Inflammatory macrophage treated with lipopolysaccharide for 1 hour (primary cell): ENCODE measurements around the gene KCNMA1.

Source experiments
- DNase-seq, 2 donors: peaks; one replicate each; pipeline ENCODE4 v3.0.0-alpha.2; 2020 to 2022

The KCNMA1 gene

DNA sequence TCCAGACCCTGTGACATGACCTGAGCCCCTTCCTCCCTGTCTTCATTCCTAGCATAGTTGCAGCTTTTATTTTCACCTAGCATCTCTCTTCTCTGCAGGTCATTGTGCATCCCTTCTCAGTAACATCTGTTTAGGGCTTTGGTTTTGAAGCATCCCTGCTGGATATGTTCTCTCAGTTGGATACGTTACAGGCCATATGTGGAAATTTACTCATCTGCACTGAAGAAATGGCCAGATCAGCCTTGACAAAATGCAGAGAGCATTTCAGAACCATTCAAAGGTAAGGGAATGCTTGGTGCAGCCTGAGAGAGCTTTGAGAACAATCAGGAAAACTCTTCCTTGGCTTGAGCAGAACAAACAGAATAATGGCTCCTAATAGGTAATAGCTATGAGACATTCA lies 647.0 kb downstream of the KCNMA1 start:
- DNase-seq = no peak

DNA sequence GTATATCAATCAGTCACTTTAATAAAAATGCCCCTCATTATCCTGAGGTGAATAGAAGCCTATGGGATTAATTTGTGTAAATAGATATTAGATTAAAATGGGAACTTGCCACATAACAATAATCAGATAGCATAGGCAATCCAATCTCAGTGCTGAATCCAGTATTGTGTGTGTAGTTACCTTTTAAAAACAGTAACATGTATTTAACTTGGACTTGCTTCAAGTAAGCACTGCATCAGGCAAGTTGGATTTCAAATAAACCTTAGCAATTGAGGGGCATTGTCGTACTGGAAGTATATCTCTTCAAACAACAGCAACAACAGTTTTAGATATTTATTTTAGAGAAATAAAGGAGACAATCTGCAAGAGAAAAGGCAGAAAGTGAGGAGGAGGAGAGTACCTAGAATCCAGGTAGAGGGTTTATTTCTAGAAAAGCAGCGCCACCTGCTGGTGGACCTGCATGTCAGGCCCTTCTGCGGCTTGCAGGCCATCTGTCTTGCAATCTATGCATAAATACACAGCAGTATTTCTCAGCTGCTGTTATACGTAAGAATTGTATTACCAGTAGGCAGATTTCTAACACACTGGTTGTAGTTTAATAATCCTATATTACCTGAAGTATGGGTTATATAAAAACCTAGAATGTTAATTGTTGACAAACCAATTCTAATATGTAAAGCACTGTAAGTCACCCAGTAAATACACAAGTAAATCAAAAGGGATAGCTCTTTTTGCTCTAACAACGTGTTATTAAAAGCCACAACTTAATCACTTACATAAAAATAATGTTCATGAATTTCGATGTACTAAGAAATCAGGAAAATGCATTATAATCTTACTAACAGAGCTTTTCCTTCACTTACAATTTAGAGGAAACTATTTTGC lies 652.8 kb downstream of the KCNMA1 start:
- DNase-seq = peak; percentile 18 to 67

DNA sequence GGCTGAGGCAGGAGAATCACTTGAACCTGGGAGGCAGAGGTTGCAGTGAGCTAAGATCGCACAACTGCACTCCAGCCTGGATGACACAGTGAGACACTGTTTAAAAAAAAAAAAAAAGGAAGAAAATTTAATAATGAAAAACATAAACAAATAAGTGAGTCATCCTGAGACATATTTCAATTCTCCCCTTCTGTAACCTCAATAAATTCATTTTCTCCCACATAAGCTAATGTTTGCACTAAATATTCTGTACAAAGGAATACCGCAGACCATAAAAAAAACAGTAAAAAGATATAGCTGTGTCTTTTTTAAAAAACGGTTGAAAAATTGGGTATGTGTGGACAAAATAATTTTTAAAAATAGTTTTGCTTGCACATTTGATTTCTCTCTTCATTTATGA lies 654.0 kb downstream of the KCNMA1 start:
- DNase-seq = no peak

DNA sequence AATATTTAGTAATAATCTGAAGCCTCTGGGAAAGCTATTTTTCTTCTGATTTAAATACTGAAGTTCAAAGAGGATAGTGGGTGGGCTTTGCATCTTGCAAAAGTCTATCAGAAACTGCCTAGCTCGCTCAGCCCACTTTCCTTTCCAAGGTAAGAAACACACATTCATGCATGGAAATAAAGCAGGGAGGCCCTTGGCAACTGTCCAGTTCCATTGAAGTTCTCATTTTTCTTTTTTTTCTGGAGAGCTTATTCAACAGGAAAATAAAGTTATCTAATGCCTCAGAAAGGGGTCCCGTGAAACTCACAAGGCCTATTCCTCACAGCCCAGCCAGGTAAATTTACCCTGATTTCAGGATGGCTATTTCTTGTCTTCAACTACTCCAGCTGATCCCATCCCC lies 654.9 kb downstream of the KCNMA1 start:
- DNase-seq = no peak

DNA sequence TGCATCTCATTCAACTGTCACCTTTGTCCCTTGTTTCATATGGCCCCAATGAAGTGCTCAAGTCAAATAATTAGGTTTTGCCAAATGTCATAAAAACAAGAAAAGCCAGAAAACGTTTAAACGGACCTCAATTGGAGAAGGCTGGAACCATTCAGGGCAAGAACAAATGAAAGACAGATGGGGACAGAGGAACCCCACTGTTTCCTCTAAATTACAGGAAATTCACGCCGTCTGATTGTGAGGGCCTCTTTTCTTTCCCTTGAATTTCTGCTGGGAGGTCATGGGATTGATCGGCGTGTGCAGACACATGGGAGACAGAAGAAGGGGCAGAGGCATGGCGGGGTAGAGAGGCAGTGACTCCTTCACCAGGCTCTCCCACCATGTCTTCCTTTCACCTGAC lies 656.4 kb downstream of the KCNMA1 start:
- no peak for DNase-seq

DNA sequence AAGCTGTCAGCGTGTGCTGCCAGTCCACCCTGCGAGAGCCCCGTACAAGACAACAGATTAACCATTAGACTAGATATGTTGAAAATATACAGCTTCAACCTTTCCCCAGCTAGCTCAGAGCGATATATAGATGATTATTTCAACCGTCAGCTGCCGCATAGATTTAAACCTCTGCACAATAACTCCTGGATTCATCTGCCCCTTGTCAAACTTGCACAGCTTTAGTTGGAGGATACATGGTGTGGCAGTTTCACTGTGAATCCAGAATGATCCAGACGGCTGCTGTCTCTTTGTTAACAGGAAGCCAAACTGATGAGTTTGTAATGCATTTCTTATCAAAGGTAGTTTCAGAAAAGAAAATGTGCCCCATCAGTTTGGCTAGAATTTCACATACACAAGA lies 659.7 kb downstream of the KCNMA1 start:
- no peak for DNase-seq

DNA sequence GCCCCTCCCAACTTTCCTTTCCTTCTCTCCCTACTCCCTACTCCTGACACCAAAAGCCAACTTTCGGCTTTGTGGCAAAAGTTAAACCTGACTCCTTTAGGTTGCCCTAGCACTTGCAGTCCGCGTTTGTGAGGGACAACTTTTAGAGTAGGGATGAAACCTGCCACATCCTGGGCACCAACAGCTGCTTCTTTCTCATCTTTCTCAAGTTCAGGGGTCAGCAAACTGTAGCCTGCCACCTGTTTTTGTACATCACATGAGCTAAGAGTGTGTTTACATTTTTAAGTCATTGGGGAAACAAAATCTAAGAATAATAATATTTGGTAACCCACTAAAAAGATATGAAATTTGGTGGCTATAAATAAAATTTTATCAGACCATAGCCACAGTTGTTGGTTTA lies 660.6 kb downstream of the KCNMA1 start:
- no peak for DNase-seq

DNA sequence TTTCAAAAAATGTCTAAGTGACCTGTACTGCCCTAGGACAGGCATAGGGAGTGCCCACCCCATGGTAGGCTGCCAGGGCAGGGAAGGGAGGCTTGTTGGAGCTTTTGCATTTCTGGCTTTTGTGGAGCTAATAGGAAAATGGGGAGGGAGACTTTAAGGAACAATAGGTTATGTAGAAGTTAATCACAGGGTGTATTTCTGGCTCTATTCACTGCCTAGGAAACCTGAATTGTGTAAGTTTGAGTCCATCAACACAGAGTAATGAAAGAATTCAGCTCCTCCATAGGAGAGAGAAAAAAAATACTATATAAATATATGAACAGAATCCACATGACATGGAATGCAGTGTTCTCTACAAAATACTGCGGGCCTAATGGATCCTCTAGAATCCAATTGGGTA lies 661.5 kb downstream of the KCNMA1 start:
- DNase-seq = no peak

DNA sequence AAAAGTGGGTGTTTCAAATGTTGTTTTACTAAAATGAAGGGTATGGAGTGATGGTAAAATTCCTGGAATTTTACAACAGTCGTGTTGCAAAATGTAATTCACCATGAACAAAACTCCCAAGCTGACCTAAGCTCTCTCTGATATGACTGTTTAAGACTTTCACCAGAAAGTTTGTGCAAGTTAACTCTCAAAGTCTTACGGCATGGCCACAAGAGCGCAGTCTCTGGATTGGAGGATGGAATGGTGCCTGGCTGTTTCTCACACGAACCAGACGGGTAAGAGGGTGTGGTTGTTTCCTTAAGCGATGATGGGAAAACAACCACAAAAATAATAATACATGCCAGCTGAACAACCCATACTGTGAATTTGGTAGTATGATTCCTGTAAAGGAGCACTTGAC lies 662.5 kb downstream of the KCNMA1 start:
- DNase-seq = no peak

DNA sequence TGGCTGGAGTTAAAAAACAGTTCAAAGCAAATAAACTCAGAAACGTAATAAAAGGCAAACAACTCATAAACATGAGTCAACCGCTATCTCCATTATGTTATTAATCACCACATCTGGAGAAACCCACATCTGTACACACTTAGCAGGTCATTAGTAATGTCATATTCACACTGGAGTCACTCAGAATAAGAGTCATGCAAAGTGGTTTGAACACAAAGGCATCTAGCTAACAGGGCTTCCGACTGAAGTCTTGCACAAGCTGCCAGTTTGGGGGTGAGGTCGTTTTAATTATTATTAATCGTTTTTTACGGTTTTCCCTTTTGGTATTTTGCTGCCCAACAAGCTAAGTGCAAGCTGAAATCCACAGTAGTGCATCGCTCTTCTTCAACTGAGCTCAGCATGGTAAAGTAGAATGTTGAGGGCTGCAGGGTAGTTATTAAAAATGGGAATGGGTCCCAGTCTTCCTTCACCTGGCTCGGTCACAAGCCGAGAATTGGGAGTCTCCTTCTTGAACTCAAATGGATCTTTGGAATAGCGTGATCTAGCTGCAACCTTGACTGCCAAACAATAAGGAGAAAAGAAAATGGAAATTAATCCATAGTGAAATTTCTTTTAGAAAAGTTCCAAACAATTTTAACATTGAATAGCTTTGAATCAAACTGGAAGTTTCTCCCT lies 663.5 kb downstream of the KCNMA1 start:
- no peak for DNase-seq

DNA sequence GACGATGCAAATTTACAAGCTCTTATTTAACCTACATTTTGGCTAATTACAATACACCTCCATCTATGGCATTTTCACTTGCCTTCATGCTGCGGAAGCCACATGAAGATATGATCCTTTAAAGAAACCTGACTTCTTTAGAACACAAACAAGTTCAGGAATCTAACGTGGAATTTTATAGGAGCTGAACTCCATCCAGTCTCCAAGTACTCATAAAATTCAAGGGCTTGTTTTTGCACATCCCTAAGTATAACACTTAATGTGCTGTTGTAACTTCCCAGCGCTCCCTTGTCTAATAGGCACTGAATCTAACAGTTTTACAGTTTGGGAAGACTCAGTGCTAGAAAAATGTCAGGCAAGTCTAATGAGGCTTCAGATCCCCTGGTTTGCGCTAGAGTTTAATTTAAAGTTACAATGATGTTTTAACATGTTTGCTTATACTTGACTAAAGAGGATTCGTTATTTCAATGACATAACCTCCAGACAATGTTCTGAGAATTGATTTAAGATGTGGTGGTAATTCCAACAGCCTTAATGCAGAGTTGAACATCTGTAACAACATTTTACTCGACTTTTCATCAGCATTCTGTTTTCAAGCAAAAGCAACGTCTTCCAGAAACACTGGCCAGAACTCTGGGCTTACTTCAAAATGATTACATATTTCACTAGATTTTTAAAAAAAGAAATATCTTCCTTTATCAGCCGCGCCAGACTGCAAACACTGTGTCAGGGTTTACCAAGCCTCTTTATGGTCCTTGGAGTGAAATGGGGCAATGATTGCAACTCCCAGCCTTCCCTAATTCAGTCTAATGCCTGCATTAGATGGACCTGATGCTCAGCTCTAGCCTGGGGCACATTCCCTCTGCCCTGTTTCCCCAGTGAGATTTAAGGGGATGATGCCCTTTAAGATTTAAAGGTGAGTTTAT lies 664.3 kb downstream of the KCNMA1 start:
- DNase-seq = no peak

DNA sequence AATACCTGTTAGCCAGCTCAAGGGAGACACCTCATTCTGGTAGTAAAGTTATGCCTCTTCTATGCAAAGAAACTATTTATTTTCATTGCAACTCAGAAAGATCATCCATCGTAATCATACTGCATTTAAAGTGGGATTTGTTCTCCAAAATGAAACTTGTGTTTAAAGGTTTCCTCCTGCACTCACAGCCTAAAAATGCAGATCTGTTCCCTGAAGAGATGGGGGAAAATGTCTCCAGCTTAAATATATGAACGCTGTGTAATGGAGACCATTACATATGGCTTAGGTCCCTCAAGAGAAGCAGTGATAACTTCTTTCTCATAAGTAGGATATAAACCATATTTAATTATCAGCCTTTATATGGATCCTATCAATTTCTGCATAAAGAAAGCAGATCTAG lies 665.1 kb downstream of the KCNMA1 start:
- DNase-seq = no peak

DNA sequence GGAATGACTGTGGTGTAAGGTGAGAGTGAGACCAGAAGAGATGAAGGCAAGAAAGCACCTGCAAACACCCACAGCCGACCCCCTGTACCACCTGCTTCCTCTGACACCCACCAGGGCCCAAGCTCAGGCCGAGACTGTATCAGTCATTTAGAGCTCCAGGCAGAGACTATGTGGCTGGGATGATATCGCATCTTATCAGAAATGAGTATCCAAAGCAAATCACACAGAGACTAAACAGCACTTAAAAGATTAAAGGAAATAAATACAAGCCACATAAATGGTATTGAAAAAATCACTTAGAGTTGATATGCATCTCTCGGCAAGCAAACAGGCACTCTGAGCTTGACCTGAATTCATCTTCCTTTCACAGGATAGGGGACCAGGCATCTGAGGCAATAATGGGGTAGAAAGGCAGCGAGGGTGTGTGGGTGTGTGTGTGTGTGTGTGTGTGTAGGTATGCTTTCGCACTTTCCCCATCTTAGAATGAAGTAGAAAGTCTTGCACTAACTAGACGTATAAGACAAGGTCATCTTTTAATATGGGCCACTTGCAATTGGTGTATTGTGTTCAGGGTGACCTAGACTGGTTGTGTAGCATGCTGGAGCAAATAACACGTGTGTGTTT lies 665.9 kb downstream of the KCNMA1 start:
- no peak for DNase-seq

DNA sequence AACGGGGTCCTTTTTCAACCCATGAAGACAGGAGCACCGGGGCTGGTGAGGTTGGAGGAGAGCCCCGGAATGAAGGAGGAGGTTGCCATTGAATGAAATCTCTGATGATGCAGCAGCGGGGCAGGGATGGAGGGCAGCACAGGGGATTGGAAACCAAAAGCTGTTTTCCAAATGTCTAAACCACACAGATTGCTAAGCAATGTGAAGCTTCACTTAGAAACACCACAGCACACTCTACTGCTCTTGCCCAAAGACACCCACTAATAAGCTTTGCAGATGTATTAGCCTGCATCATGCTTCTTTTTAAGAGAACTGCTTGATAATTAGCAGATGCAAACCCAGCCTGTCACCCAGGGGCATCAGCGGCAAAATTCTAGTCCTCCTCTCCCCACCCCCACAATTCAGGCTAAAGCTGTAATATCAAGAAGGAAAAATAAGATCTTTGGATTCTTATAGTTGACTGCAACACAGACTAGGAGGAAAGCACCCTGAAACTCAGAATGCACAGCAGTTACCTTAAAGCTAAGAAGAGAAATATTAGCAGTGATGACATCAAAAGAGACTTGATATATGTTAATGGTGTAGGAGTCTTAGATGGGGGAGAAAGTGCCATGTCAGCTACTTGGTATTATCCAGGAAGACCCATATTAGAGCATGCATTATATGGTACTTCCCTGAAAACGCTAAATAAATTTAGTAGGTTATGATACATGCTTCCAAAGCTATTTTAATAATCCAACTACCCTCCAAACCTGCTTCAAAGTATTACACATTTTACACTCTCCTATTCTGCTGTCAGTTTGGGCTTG lies 666.7 kb downstream of the KCNMA1 start:
- DNase-seq = no peak

DNA sequence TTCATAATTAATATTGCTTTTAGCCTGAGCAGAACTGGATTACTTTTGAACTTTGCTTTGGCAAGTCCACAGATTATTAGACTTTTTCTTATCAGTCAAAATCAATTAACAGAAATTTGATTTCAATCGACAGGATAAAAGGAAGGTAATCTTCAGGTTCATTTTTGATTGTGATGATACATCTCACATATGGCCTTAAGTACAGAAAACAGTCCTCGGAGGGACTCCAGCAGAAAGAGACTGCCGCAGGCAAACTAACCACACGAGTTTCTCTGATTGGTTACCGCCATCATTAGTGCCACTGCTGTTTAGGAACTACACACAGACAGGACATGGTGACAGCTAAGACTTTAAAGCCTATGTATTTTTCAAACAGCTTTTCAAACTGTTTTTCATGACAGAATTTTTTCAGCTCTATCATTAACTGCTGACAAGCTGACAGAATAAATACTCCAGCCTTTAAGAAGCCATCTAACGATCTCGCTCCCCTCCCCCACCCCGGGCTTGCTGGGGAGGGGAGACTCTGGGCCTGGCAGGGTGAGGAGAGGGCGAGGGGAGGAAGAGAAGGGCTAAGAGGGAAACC lies 668.2 kb downstream of the KCNMA1 start:
- no peak for DNase-seq

DNA sequence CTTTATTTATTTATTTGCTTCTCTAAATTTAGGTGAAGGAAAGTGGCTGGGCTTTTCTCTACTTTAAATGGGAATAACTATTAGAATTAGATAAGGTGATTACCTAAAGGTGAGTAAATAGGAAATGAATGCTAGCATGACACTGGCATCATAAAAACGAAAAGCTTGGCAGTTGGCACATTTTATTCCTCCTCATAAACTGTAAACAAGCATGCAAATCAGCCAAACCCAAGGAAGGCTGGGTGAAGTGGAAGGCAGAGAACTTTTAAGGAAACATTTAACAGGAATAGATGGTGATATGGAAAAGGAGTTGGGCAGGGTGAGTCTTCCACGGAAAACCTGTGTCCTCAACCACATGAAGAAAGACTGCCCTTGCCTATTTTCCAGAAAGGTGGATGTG lies 669.1 kb downstream of the KCNMA1 start:
- DNase-seq = no peak

DNA sequence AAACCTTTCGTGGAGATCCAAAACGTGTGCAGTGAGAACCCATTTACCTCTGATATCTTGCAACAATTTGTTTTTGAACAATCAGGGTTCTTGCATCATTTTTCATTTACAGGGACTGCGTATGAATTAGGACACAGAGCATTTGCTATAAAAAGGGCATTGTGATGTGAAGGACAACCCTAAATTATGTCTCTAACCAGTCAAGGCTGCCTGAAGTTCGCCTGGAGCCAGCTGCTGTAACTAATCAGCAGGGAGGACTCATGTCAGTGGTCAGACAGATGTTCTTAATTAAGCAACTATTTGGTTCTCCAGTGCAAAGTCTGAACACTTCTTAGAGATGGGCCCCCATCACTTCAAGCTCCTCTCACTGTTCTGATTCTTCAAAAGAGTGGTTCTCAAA lies 674.8 kb downstream of the KCNMA1 start:
- DNase-seq = no peak

DNA sequence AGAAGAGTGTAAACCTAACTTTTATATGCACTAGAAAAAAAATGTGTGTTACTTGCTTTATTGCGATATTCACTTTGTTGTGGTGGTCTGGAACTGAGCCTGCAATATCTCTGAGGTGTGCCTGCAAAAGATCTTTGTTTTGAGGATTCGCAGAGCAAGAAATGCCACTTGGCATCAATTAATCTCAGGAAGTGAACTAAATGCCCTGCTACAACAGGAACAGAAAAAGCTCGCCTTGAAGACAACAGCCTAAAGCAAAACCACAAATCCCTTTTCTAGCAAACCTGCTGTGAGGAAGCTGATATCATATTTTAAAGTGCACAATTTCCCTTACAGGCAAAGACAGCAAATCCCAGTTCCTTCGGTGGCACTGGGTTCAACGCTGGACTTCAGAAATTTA lies 675.8 kb downstream of the KCNMA1 start:
- no peak for DNase-seq

DNA sequence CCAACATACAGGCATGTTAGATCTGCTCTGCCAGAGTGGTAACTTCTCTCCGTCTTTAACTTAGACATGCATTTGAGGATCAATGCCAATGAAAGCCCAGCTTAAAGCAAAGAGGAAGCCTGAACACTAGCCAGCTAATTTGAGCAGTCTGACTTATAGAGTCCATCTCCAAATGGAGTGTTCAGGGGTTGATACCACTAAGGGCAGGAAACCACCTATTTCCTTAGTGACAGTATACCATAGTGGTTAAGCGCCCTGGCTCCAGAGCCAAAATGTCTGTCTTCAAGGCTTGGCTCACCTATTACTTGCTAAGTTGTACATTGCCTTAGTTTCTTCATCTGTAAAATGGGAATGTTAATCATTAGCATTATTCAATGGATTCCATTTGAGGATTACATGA lies 678.5 kb downstream of the KCNMA1 start:
- DNase-seq = no peak

DNA sequence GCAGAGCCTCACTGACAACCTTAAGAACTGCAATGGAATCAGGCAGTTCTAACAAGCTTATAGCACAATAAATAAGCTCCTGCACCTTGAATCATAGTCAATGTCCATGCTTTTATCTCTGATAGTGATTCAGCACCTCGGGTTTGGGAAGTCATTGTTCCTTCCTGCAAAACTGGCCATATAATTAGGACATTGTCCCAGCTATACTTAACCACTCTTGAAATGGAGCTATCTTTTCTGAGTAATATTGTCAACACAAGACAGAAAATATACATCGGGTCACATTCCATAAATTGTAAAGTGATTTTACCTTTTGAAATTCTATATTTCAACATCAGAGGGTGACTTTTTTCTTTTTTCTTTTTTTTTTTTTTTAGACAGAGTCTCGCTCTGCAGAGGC lies 682.8 kb downstream of the KCNMA1 start:
- no peak for DNase-seq

DNA sequence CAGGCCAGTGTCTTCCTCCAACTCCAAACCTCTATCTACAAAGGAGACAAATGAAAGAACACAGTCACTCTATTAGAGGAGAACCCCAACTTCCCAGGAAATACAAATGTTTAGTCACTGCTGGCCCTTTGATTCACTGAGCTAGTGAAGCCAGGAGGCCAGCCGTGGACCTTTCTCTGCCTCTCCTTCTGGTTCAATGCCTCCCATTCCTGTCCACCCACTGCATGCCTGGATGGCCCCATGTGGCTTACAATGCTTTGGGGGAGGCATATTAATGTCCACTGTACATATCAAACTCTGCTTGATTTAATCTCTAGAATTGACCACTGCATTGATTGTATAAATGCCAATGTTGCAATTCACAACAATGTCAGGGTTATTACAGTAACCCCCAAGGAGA lies 687.3 kb downstream of the KCNMA1 start:
- no peak for DNase-seq

DNA sequence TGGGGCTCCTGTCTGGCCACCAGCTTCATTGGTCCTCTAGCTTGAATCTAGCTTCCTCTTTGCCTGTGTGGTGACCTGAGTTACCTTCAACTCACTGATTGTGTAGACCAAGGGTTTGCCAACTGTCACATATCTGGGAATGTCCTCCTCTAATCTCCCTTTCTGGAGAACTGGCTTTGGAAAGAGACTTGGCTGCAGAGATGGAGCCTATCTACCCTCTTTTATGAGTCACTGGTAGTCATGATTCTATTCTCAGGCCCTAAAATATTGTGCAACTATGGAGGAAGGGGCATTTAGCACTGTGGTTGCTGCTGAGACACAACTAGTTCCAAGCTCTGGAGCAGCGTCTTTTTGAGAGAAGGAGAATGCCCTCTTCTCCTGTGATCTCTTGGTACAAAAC lies 691.3 kb downstream of the KCNMA1 start:
- peak in 1 of 2 donors; percentile 3 for DNase-seq
